Mesodermal cell (in vitro differentiated cells): ENCODE results near the gene PPP1R15A.
A peak's percentile ranks its signal among the peaks of the same experiment; 100 is the strongest.
"Not testable (repeated sequence)": the region's sequence is repeated elsewhere in the genome, so short reads cannot be mapped to it uniquely, and the experiment has no call there.

Experiments
- H3K27ac ChIP-seq: 2 replicates; pipeline ENCODE4 v1.7.0; 2013; ENCODE audit warnings: mild to moderate bottlenecking, low read depth, low read length, moderate library complexity; ENCODE audit not compliant: severe bottlenecking
- H3K36me3 ChIP-seq: 2 replicates; pipeline ENCODE4 v1.7.1; 2013; ENCODE audit warnings: mild to moderate bottlenecking, low read length, moderate library complexity; ENCODE audit not compliant: control insufficient read depth, insufficient read depth
- H3K4me1 ChIP-seq: one replicate; pipeline ENCODE4 v1.7.1; 2013; ENCODE audit warnings: mild to moderate bottlenecking, low read length; ENCODE audit not compliant: insufficient read depth, control insufficient read depth, poor library complexity, severe bottlenecking
- H3K4me3 ChIP-seq: 2 replicates; pipeline ENCODE4 v1.7.0; 2013; ENCODE audit warnings: low read length, control low read depth, mild to moderate bottlenecking; ENCODE audit not compliant: insufficient read depth, poor library complexity, severe bottlenecking; ENCODE audit errors: extremely low read depth
- H3K9me3 ChIP-seq: 2 replicates; pipeline ENCODE4 v1.7.1; 2013; ENCODE audit warnings: mild to moderate bottlenecking, low read length, moderate library complexity; ENCODE audit not compliant: control insufficient read depth
- WGBS, 2 experiments: methylation state at CpG; one replicate each; pipeline ENCODE4 v1.1.5; 2013; ENCODE audit warnings: missing lambda C conversion rate in 2 of 2; ENCODE audit not compliant: insufficient coverage in 2 of 2; 5-methylcytosine and 5-hydroxymethylcytosine counted together

Gene PPP1R15A

DNA sequence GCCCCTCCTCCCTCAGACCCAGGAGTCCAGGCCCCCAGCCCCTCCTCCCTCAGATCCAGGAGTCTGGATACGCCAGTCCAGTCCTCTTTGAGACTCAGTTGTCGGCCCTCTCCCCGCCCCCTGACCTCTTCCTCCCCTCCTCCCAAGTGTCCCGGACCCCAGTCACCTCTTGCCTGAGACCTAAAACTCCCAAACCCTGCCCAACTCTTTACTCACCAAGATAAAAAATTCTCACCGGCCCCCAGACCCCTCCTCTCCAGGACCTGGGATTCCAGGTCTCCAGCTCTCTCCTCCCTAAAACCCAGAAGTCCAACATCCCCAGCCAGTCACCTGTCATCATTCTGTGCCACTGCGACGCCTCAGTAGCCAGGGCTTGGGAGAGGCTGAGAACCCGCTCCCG, 34.5 kb upstream of the PPP1R15A start:
- H3K36me3 ChIP-seq = peaks cover 3% of the 10 kb centered on the region
- H3K27ac ChIP-seq = peak overlapping the region; percentile 16
- H3K4me1 ChIP-seq = peaks cover 10% of the 10 kb centered on the region
- WGBS, 2 experiments = 23 to 30% methylated on average over 2 to 7 of the region's 9 CpGs
- H3K4me3 ChIP-seq = peak overlapping the region; percentile 55
- H3K9me3 ChIP-seq = no peaks in the 10 kb centered on the region

DNA sequence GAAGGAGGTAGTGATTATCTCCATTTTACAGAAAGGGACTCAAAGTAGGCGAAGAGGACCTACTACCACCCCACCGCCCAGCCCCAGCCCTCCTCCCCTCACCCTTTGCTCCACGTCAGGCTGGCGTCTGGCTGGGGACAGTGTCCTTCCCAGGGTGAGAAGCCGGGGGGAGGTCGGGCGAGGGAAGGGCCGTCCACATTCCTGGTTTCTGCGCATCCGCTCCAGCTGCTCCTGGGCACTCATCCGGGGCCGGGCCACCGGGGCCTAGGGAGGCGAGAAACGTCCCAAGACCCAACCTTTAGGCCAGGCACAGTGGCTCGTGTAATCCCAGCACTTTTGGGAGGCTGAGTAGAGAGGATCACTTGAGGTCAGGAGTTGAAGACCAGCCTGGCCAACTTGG, 31.2 kb upstream of the PPP1R15A start:
- no peaks in the 10 kb centered on the region for H3K9me3 ChIP-seq
- peaks cover 5% of the 10 kb centered on the region for H3K4me1 ChIP-seq
- H3K36me3 ChIP-seq = peaks cover 5% of the 10 kb centered on the region
- H3K4me3 ChIP-seq = no peak overlapping the region
- no peak overlapping the region for H3K27ac ChIP-seq
- WGBS, 2 experiments = 95 to 97% methylated on average over 12 of the region's 16 CpGs

DNA sequence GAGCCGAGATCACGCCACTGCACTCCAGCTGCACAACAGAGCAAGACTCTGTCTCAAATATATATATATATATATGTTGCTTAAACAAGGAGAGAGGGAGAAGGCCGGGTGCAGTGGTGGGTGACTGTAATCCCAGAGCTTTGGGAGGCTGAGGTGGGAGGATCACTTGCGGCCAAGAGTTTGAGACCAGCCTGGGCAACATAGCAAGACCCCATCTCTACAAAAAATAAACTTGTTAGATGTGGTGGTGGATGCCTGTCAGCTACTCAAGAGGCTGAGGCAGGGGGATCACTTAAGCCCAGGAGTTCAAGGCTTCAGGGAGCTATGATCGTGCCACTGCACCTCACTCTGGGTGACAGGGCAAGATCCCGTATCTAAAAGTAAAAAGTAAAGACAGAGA, 30.6 kb upstream of the PPP1R15A start:
- WGBS, 2 experiments = 100% methylated on average over 2 of the region's 6 CpGs
- H3K27ac ChIP-seq = no peak overlapping the region
- H3K36me3 ChIP-seq = peaks cover 5% of the 10 kb centered on the region
- H3K9me3 ChIP-seq = no peaks in the 10 kb centered on the region
- no peak overlapping the region for H3K4me3 ChIP-seq
- H3K4me1 ChIP-seq = peaks cover 5% of the 10 kb centered on the region

DNA sequence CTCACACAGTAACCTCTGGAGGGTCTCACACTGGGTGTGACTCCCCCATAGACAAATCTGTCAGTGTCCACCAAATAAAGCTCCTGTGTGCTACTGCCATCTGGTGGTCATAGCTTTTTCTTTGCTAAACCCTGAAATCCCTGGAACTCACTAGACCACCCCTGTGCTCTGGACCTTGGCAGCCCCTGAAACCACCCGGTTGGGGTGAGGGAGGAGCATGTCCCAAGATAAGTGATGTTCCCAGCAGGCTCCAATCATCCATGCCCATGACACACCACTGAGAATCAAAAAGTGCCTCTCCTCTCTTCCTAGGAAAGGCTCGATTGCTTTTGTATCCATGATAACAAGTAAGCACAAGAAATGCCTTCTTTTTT, 29.4 kb upstream of the PPP1R15A start:
- peaks cover 1% of the 10 kb centered on the region for H3K4me1 ChIP-seq
- peaks cover 9% of the 10 kb centered on the region for H3K36me3 ChIP-seq
- H3K9me3 ChIP-seq = no peaks in the 10 kb centered on the region
- no peak overlapping the region for H3K27ac ChIP-seq
- WGBS, 2 experiments = no CpG with 5 or more reads among the region's 2 CpGs
- H3K4me3 ChIP-seq = no peak overlapping the region

DNA sequence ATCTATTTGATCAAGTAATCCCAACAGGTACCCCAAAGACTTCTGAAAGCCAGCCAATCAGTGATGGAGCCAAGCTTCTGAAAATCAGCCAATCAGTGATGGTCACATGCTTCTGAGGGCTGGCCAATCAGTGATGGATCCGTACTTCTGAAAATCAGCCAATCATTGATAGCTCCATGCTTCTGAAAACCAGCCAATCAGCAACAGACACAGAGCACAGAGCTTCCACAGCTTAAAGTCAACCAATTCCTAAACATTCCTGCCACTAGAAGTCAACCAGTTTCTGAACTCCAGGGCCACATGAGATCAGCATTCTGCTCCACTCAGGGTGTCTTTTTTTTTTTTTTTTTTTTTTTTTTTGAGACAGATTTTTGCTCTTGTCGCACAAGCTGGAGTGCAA, 27.7 kb upstream of the PPP1R15A start:
- no peaks in the 10 kb centered on the region for H3K4me1 ChIP-seq
- H3K9me3 ChIP-seq = no peaks in the 10 kb centered on the region
- H3K27ac ChIP-seq = no peak overlapping the region
- 92 to 93% methylated on average over 1 to 2 of the region's 2 CpGs for WGBS, 2 experiments
- H3K4me3 ChIP-seq = no peak overlapping the region
- peaks cover 10% of the 10 kb centered on the region for H3K36me3 ChIP-seq

DNA sequence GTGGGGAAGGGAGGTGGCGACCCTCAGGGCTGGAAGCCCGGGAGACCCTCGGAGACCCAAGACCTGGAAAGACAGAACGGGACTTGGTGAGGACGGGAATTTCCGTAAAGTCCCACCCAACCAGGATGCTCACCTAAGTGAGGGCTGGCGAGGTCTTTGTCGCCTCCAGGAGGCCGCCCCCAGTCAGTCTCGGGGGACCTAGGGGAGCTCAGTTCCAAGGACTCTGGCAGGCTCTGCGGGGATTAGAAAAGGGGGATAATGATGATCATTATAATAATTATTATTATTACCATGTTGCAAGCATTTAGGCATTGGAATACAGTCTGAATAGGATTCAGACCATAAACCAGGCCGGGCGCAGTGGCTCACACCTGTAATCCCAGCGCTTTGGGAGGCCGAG, 26.8 kb upstream of the PPP1R15A start:
- Histone ChIP-seq H3K4me1 (no peaks in the 10 kb centered on the region), H3K4me3 (no peak overlapping the region), H3K27ac (no peak overlapping the region), H3K36me3 (peaks cover 10% of the 10 kb centered on the region), H3K9me3 (no peaks in the 10 kb centered on the region)
- WGBS, 2 experiments = 93 to 95% methylated on average over 11 of the region's 15 CpGs

DNA sequence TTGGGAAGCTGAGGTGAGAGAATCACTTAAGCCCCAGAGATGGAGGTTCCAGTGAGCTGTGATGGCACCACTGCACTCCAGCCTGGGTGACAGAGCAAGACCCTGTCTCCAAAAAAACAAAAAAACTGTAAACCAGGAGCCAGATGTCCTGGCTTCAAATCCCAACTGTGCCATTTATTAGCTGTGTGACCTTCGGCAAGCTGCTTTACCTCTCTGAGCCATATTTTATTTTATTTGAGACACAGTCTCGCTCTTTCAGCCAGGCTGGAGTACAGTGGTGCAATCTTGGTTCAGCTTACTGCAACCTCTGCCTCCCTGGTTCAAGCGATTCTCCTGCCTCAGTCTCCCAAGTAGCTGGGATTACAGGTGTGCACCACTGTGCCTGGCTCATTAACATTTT, 25.6 kb upstream of the PPP1R15A start:
- H3K36me3 ChIP-seq = peaks cover 10% of the 10 kb centered on the region
- not testable (repeated sequence) for H3K27ac ChIP-seq
- 79 to 94% methylated on average over 2 to 3 of the region's 3 CpGs for WGBS, 2 experiments

DNA sequence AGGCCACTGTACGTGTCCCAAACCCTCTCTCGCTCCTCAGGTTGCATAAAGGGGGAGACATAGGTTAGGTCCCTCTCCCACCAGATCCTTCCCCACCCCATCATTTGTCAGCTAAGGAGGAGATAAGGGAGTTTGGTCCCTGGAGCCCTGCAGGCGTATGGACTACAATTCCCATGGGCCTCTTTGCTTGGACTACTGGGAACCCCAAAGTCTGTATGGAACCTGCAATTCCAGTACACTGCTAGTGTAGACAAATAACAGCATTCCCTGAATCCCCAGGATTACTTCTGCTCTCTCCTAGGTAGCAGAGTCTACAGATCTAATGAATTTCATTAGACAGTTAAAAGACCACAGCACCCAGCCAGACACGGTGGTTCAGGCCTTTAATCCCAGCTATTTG, 19.9 kb upstream of the PPP1R15A start:
- Histone ChIP-seq H3K9me3 (no peaks in the 10 kb centered on the region), H3K4me1 (no peaks in the 10 kb centered on the region), H3K27ac (no peak overlapping the region), H3K4me3 (no peak overlapping the region), H3K36me3 (peaks cover 12% of the 10 kb centered on the region)
- WGBS, 2 experiments = 89 to 100% methylated on average over 1 to 2 of the region's 4 CpGs

More for the DNA sequence above, 25.6 kb upstream of the PPP1R15A start:
- not testable (repeated sequence) for H3K4me3 ChIP-seq, H3K4me1 ChIP-seq, H3K9me3 ChIP-seq

DNA sequence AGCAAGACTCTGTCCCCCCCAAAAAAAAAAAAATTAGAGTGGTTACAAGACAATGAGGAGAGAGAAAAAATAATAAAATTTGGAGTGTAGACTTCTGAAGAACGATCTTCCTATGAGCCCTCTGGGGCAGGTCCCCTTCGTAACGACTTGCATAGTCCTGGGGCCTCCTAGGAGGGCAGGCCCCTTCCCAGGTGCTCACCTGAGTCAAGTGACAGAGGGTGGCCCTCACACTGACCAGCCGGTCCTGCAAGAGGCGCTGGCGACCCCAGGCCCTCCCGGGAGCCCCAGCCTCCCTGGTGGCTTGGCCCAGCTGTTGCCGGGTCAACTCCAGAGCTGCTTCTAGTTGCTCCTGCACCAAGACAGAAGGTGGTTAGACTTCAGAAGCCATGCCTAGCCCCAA, 18.7 kb upstream of the PPP1R15A start:
- Histone ChIP-seq H3K4me1 (no peaks in the 10 kb centered on the region), H3K36me3 (peaks cover 6% of the 10 kb centered on the region), H3K4me3 (no peak overlapping the region), H3K9me3 (no peaks in the 10 kb centered on the region), H3K27ac (no peak overlapping the region)
- 91 to 95% methylated on average over 8 of the region's 8 CpGs for WGBS, 2 experiments

DNA sequence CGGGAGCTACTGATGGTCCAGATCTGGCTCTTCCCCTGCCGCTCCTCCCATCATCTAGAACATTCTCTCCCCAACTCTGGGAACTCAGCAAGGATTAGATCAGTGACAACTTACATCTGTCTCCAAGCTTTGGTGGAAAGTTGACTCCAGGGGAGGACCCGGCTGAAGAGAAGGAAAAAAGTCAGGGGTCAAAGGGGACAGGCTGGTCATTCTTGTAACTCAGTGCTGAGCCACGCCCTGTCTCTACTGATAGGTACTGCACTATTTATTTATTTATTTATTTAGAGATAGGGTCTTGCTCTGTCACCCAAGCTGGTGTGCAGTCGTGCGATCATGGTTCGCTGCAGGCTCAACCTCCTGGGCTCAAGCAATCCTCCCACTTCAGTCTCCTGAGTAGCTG, 18.1 kb upstream of the PPP1R15A start:
- 100% methylated on average over 3 to 6 of the region's 7 CpGs for WGBS, 2 experiments
- Histone ChIP-seq H3K4me1 (no peaks in the 10 kb centered on the region), H3K36me3 (peaks cover 6% of the 10 kb centered on the region), H3K9me3 (no peaks in the 10 kb centered on the region), H3K27ac (no peak overlapping the region), H3K4me3 (no peak overlapping the region)

DNA sequence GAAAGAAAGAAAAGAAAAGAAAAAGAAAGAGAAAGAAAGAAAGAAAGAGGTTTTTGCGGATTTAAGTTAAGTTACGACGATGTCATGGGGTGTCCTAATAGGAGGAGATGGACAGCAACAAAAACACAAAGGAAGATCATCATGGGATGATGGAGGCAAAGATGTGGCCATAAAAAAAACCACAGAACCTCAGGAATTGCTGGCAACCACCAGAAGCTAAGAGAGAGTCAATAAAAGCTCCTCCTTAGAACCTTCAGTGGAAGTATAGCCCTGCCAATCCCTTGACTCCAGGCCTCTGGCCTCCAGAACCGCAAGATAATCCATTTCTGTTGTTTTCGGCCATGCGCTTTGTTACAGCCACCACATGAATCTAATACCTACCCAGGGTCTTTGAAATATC, 15.3 kb upstream of the PPP1R15A start:
- Histone ChIP-seq H3K27ac (no peak overlapping the region), H3K36me3 (peaks cover 8% of the 10 kb centered on the region), H3K4me1 (no peaks in the 10 kb centered on the region), H3K9me3 (no peaks in the 10 kb centered on the region), H3K4me3 (no peak overlapping the region)
- WGBS, 2 experiments = 93 to 94% methylated on average over 3 of the region's 6 CpGs
